IMR-90 (cell line): ENCODE measurements around the gene PRR23E. TPM values are rescaled to one million over a fixed set of nuclear protein-coding genes. Genes with fewer than 3 reads are reported as not detected.

Experiments
- ATAC-seq: fragments of 200-7000 bp; cut with Tn5 transposase; 2 replicates; pipeline ENCODE4 v1.9.1; 2020; ENCODE audit warnings: low read depth, mild to moderate bottlenecking, moderate library complexity
- BruUV-seq: library from RNA; stranded (reverse); fragments of 400-500 nt; replicated peaks from 2 replicates; lab custom pipeline; 2021; lab: Mats Ljungman, UMichigan
- CTCF ChIA-PET: fragments of 300-600 bp; formaldehyde crosslinking; extraction: SDS; loops from one replicate; lab custom pipeline; 2021; ENCODE audit warnings: antibody characterized with exemption; lab: Yijun Ruan, JAX
- POLR2A ChIA-PET: fragments of 300-600 bp; sonication (Branson Sonifier 250); formaldehyde crosslinking; loops from one replicate; lab custom pipeline; 2022; ENCODE audit warnings: antibody characterized with exemption; ENCODE audit not compliant: unreplicated experiment; lab: Charles Lee
- DNase-seq: peaks from one replicate; pipeline ENCODE4 v3.0.0; 2013
- H2AFZ ChIP-seq: replicated peaks from 2 replicates; pipeline ENCODE3; 2013; ENCODE audit warnings: low read length, mild to moderate bottlenecking; ENCODE audit not compliant: poor library complexity
- H2AK5ac ChIP-seq: 2 replicates; pipeline ENCODE4 v1.6.1; 2013; ENCODE audit warnings: low read depth, low read length, inconsistent platforms
- H2AK9ac ChIP-seq: replicated peaks from 2 replicates; pipeline ENCODE3; 2013; ENCODE audit warnings: mild to moderate bottlenecking, low read depth, low read length, moderate library complexity; ENCODE audit not compliant: poor library complexity
- H2BK120ac ChIP-seq: 2 replicates; pipeline ENCODE4 v1.6.1; 2013; ENCODE audit warnings: low read depth, low read length, inconsistent platforms
- H2BK15ac ChIP-seq: 3 replicates; pipeline ENCODE4 v1.6.1; 2013; ENCODE audit warnings: low read depth, low read length, inconsistent platforms
- H2BK20ac ChIP-seq: 2 replicates; pipeline ENCODE4 v1.6.1; 2013; ENCODE audit warnings: low read depth, mild to moderate bottlenecking, inconsistent platforms, low read length, moderate library complexity
- H2BK5ac ChIP-seq: 2 replicates; pipeline ENCODE4 v1.6.1; 2013; ENCODE audit warnings: mild to moderate bottlenecking, low read depth, low read length, inconsistent platforms; ENCODE audit not compliant: poor library complexity, severe bottlenecking
- H3K14ac ChIP-seq: replicated peaks from 2 replicates; pipeline ENCODE4 v1.6.1; 2013; ENCODE audit warnings: low read depth, low read length, inconsistent platforms
- H3K18ac ChIP-seq: 2 replicates; pipeline ENCODE4 v1.6.1; 2013; ENCODE audit warnings: low read depth, low read length, control low read depth
- H3K23ac ChIP-seq: 2 replicates; pipeline ENCODE4 v1.6.1; 2013; ENCODE audit warnings: low read depth, low read length, inconsistent platforms
- H3K27ac ChIP-seq: 2 replicates; pipeline ENCODE4 v1.5.1; 2013; ENCODE audit warnings: mild to moderate bottlenecking, control low read depth, low read length; ENCODE audit not compliant: insufficient read depth
- H3K27me3 ChIP-seq: 2 replicates; pipeline ENCODE4 v1.6.1; 2013; ENCODE audit warnings: low read length; ENCODE audit not compliant: control insufficient read depth, insufficient read depth
- H3K36me3 ChIP-seq: 2 replicates; pipeline ENCODE4 v1.6.1; 2013; ENCODE audit warnings: low read length, mixed read lengths; ENCODE audit not compliant: control insufficient read depth, insufficient read depth
- H3K4ac ChIP-seq: 2 replicates; pipeline ENCODE4 v1.6.1; 2013; ENCODE audit warnings: low read depth, low read length, inconsistent platforms
- H3K4me1 ChIP-seq: 2 replicates; pipeline ENCODE4 v1.6.1; 2013; ENCODE audit warnings: low read length, mixed read lengths; ENCODE audit not compliant: control insufficient read depth, insufficient read depth
- H3K4me2 ChIP-seq: 2 replicates; pipeline ENCODE4 v1.6.1; 2013; ENCODE audit warnings: low read depth, mild to moderate bottlenecking, control low read depth, low read length, moderate library complexity
- H3K4me3 ChIP-seq: 2 replicates; pipeline ENCODE4 v1.5.1; 2013; ENCODE audit warnings: low read depth, mild to moderate bottlenecking, control low read depth, low read length, moderate library complexity; ENCODE audit not compliant: insufficient read depth
- H3K56ac ChIP-seq: 2 replicates; pipeline ENCODE4 v1.6.1; 2013; ENCODE audit warnings: low read length, inconsistent platforms; ENCODE audit not compliant: insufficient read depth; ENCODE audit errors: extremely low read depth
- H3K79me1 ChIP-seq, 2 experiments: 2 replicates each; pipeline ENCODE4 v1.6.1; 2013; ENCODE audit warnings: low read length in 2 of 2, inconsistent platforms in 1 of 2, low read depth in 1 of 2
- H3K9ac ChIP-seq: 2 replicates; pipeline ENCODE4 v1.6.1; 2013; ENCODE audit warnings: low read depth, low read length, control low read depth
- H3K9me1 ChIP-seq: 2 replicates; pipeline ENCODE4 v1.6.1; 2013; ENCODE audit warnings: low read length, inconsistent platforms; ENCODE audit not compliant: insufficient read depth
- H3K9me3 ChIP-seq: 2 replicates; pipeline ENCODE4 v1.6.1; 2013; ENCODE audit warnings: low read length; ENCODE audit not compliant: control insufficient read depth, insufficient read depth
- H4K20me1 ChIP-seq: 2 replicates; pipeline ENCODE4 v1.6.1; 2013; ENCODE audit warnings: low read length, inconsistent platforms; ENCODE audit not compliant: insufficient read depth
- H4K5ac ChIP-seq: 2 replicates; pipeline ENCODE4 v1.6.1; 2013; ENCODE audit warnings: mild to moderate bottlenecking, low read depth, low read length, control low read depth
- H4K8ac ChIP-seq, 2 experiments: 2 replicates each; pipeline ENCODE4 v1.6.1; 2013; ENCODE audit warnings: low read depth in 2 of 2, low read length in 2 of 2, control low read depth in 1 of 2, inconsistent platforms in 1 of 2
- H4K91ac ChIP-seq: 2 replicates; pipeline ENCODE4 v1.6.1; 2013; ENCODE audit warnings: low read depth, low read length, inconsistent platforms; ENCODE audit not compliant: insufficient read depth
- MAFK ChIP-seq: IDR thresholded peaks from 2 replicates; pipeline ENCODE4 v1.6.1; 2012; ENCODE audit warnings: low read depth, low read length, improper control_type of control experiment
- POLR2A ChIP-seq: IDR thresholded peaks from 2 replicates; pipeline ENCODE4 v1.6.1; 2012; ENCODE audit warnings: mild to moderate bottlenecking, low read depth, low read length
- WGBS, 2 experiments: methylation state at CpG; one replicate each; pipeline versions ENCODE4 v1.1.5 to v1.1.7; 2013; ENCODE audit warnings: missing lambda C conversion rate in 2 of 2; ENCODE audit not compliant: insufficient read length in 1 of 2; ENCODE audit errors: extremely low coverage in 2 of 2; 5-methylcytosine and 5-hydroxymethylcytosine counted together
- dilution Hi-C: fragments of 300-500 bp; cut with HindIII; formaldehyde crosslinking; loops from one replicate; pipeline ENCODE4 v1.14.3; 2018; ENCODE audit warnings: low sequenced_read_pairs; ENCODE audit not compliant: unreplicated experiment
- in situ Hi-C: fragments of 300-500 bp; cut with MboI; formaldehyde crosslinking; loops from 3 replicates; pipeline ENCODE4 v1.14.3; 2019; ENCODE audit warnings: low sequenced_read_pairs, inconsistent platforms, mixed read lengths
- intact Hi-C: fragments of 100-400 bp; cut with micrococcal nuclease; formaldehyde crosslinking; loops from 2 replicates; pipeline ENCODE4 v1.10.0; 2022
- polyA plus RNA-seq, 3 experiments: library from polyadenylated mRNA; depleted of rRNA; stranded (reverse); fragments of >200 nt; gene quantifications; 2 replicates each; pipeline ENCODE4 v1.2.3, GENCODE V29; 2012; ENCODE audit warnings: low replicate concordance in 1 of 3
- total RNA-seq: library from RNA; depleted of rRNA; stranded (reverse); fragments of >200 nt; gene quantifications from 2 replicates; pipeline ENCODE4 v1.2.3, GENCODE V29; 2012

The PRR23E gene
- total and polyA plus RNA-seq, 2 of the 4 experiments (the other 2 are of a cell fraction) = not detected

- no peak for TF ChIP-seq POLR2A
- TF ChIP-seq MAFK = peak; percentile 68
- CTCF ChIA-PET = no interaction called here
- DNase-seq = no peak
Observed at GRCh38 chr3:127203024-127203423, 10.1 kb downstream of the PRR23E start.

More at GRCh38 chr3:127203024-127203423, 10.1 kb downstream of the PRR23E start:
- no peak overlapping the region for H3K4me3 ChIP-seq
- no peak overlapping the region for H2BK20ac ChIP-seq
- no peaks in the 10 kb centered on the region for H4K20me1 ChIP-seq
- no TSS peak for BruUV-seq
- no peaks in the 10 kb centered on the region for H3K9me1 ChIP-seq
- H3K14ac ChIP-seq = no peak overlapping the region
- no peak overlapping the region for H2AK5ac ChIP-seq
- H3K27me3 ChIP-seq = peaks cover 4% of the 10 kb centered on the region
- no peaks in the 10 kb centered on the region for H3K36me3 ChIP-seq
- H3K4me2 ChIP-seq = no peak overlapping the region
- H3K79me1 ChIP-seq = no peaks in the 10 kb centered on the region
- no peak overlapping the region for H3K23ac ChIP-seq
- no peak overlapping the region for H2BK120ac ChIP-seq
- H4K8ac ChIP-seq = no peak overlapping the region
- H2AK9ac ChIP-seq = no peak overlapping the region
- H3K9me3 ChIP-seq = no peaks in the 10 kb centered on the region
- POLR2A ChIA-PET = no interaction called here
- H3K4me1 ChIP-seq = no peaks in the 10 kb centered on the region
- no peak overlapping the region for H3K56ac ChIP-seq
- H3K9ac ChIP-seq = no peak overlapping the region
- intact Hi-C loops = no loop called here
- H4K91ac ChIP-seq = no peak overlapping the region
- H4K5ac ChIP-seq = no peak overlapping the region
- no peak overlapping the region for H3K27ac ChIP-seq
- no peak for ATAC-seq
- in situ Hi-C loops = no loop called here
- dilution Hi-C loops = no loop called here
- WGBS, 2 experiments = no CpG with 5 or more reads among the region's 1 CpG
- no peak overlapping the region for H3K18ac ChIP-seq
- H2BK5ac ChIP-seq = no peak overlapping the region
- no peak overlapping the region for H2BK15ac ChIP-seq
- H3K4ac ChIP-seq = no peak overlapping the region
- no peak overlapping the region for H2AFZ ChIP-seq
